GM12878 (cell line): ENCODE results near the gene ARID3A. TPM values are rescaled to one million over a fixed set of nuclear protein-coding genes. Genes with fewer than 3 reads are reported as not detected.

ENCODE experiments used
- ATAC-seq: fragments of 200-7000 bp; cut with Tn5 transposase; 3 replicates; pipeline ENCODE4 v1.9.1; 2020; ENCODE audit warnings: mild to moderate bottlenecking, moderate library complexity
- BruUV-seq: library from RNA; stranded (reverse); fragments of 400-500 nt; replicated peaks from 2 replicates; lab custom pipeline; 2021; lab: Mats Ljungman, UMichigan
- CTCF ChIA-PET: fragments of 300-600 bp; sonication (Branson Sonifier 250); formaldehyde crosslinking; extraction: SDS; loops from one replicate; lab custom pipeline; 2021; ENCODE audit warnings: inconsistent platforms; lab: Yijun Ruan, JAX
- POLR2A ChIA-PET: fragments of 350-600 bp; formaldehyde crosslinking; extraction: SDS; loops from one replicate; lab custom pipeline; 2021; ENCODE audit warnings: inconsistent platforms; lab: Charles Lee
- RAD21 ChIA-PET: fragments of 300-600 bp; sonication (Branson Sonifier 250); formaldehyde crosslinking; loops from one replicate; lab custom pipeline; 2023; ENCODE audit warnings: antibody characterized with exemption; ENCODE audit not compliant: unreplicated experiment; lab: Charles Lee
- SMC1A ChIA-PET: fragments of 300-600 bp; sonication (Branson Sonifier 250); formaldehyde crosslinking; loops from one replicate; lab custom pipeline; 2023; ENCODE audit not compliant: unreplicated experiment, uncharacterized antibody; lab: Charles Lee
- DNase-seq: peaks from one replicate; pipeline ENCODE4 v3.0.0-alpha.2; 2011; ENCODE audit warnings: low read depth, low spot score
- FAIRE-seq: peaks from 3 replicates; lab custom pipeline; 2011; peaks lifted over from hg19 to GRCh38; lab: Jason Lieb, UNC
- H2AFZ ChIP-seq: 2 replicates; pipeline ENCODE4 v1.6.0; 2011; ENCODE audit warnings: low read depth, low read length, control low read depth; ENCODE audit not compliant: control insufficient read depth
- H3K27ac ChIP-seq: 2 replicates; pipeline ENCODE4 v1.5.1; 2011; ENCODE audit warnings: control low read depth; ENCODE audit not compliant: control insufficient read depth, insufficient read depth
- H3K27me3 ChIP-seq, 2 experiments: replicated peaks in 1 of 2; 2 replicates each; pipeline versions ENCODE4 v1.6.0 to v1.6.1; 2011; ENCODE audit warnings: low read length in 1 of 2; ENCODE audit not compliant: control insufficient read depth in 2 of 2, insufficient read depth in 2 of 2
- H3K36me3 ChIP-seq, 2 experiments: 2 replicates each; pipeline ENCODE4 v1.5.1; 2011; ENCODE audit warnings: low read length in 1 of 2; ENCODE audit not compliant: control insufficient read depth in 2 of 2, insufficient read depth in 2 of 2
- H3K4me1 ChIP-seq: 2 replicates; pipeline ENCODE4 v1.6.1; 2011; ENCODE audit warnings: mild to moderate bottlenecking, low read length, moderate library complexity, mixed read lengths; ENCODE audit not compliant: control insufficient read depth, insufficient read depth
- H3K4me2 ChIP-seq: 2 replicates; pipeline ENCODE4 v1.6.0; 2011; ENCODE audit warnings: control low read depth; ENCODE audit not compliant: control insufficient read depth, insufficient read depth
- H3K4me3 ChIP-seq: fragments of 200-600 bp; sonication (generic); 2 replicates; pipeline ENCODE4 v1.5.1; 2016
- H3K79me2 ChIP-seq: 2 replicates; pipeline ENCODE4 v1.6.0; 2011; ENCODE audit warnings: low read length; ENCODE audit not compliant: control insufficient read depth, insufficient read depth
- H3K9ac ChIP-seq: 2 replicates; pipeline ENCODE4 v1.8.0; 2011; ENCODE audit warnings: low read length, control low read depth, mixed read lengths; ENCODE audit not compliant: control insufficient read depth, insufficient read depth
- H3K9me3 ChIP-seq: replicated peaks from 3 replicates; pipeline ENCODE4 v1.5.1; 2011; ENCODE audit warnings: mild to moderate bottlenecking, low read length; ENCODE audit not compliant: control insufficient read depth, insufficient read depth
- H4K20me1 ChIP-seq: 2 replicates; pipeline ENCODE4 v1.6.0; 2011; ENCODE audit not compliant: control insufficient read depth, insufficient read depth
- BHLHE40 ChIP-seq, 2 experiments: fragments of 450-650 bp in 1 of 2; IDR thresholded peaks; 2 replicates each; pipeline ENCODE4 v1.6.1; 2011 to 2017; ENCODE audit warnings: low read depth in 2 of 2, borderline replicate concordance in 1 of 2, improper control_type of control experiment in 1 of 2, low read length in 1 of 2, mild to moderate bottlenecking in 1 of 2
- CREM ChIP-seq: IDR thresholded peaks from 2 replicates; pipeline ENCODE4 v1.6.1; 2014; ENCODE audit warnings: antibody characterized with exemption, low read depth
- EGR1 ChIP-seq, 2 experiments: IDR thresholded peaks; 1 replicate in 1 of 2; 2 replicates in 1 of 2; pipeline ENCODE4 v1.6.1; 2011 to 2012; ENCODE audit warnings: low read depth in 2 of 2, low read length in 2 of 2, borderline replicate concordance in 1 of 2, mild to moderate bottlenecking in 1 of 2, moderate library complexity in 1 of 2
- HDGF ChIP-seq: fragments of 450-650 bp; IDR thresholded peaks from 2 replicates; pipeline ENCODE4 v1.6.1; 2016; ENCODE audit warnings: antibody characterized with exemption
- IRF4 ChIP-seq: IDR thresholded peaks from 2 replicates; pipeline ENCODE4 v1.6.1; 2011; ENCODE audit warnings: low read depth, low read length
- KAT2A ChIP-seq: conservative IDR thresholded peaks from 2 replicates; pipeline ENCODE4 v1.6.1; 2011; ENCODE audit warnings: low read depth, low read length; ENCODE audit not compliant: control insufficient read depth
- NR2C1 ChIP-seq: fragments of 450-650 bp; IDR thresholded peaks from 2 replicates; pipeline ENCODE4 v1.6.1; 2017; ENCODE audit warnings: antibody characterized with exemption, mild to moderate bottlenecking, moderate library complexity
- NR2F1 ChIP-seq: fragments of 450-650 bp; conservative IDR thresholded peaks from 2 replicates; pipeline ENCODE4 v1.6.1; 2017; ENCODE audit warnings: mild to moderate bottlenecking
- PBX3 ChIP-seq: IDR thresholded peaks from 2 replicates; pipeline ENCODE4 v1.6.1; 2011; ENCODE audit warnings: mild to moderate bottlenecking, low read depth, low read length, moderate library complexity; ENCODE audit not compliant: insufficient replicate concordance
- POU2F2 ChIP-seq: IDR thresholded peaks from 3 replicates; pipeline ENCODE4 v1.6.1; 2011; ENCODE audit warnings: low read depth, mild to moderate bottlenecking, low read length, borderline replicate concordance
- RUNX3 ChIP-seq: IDR thresholded peaks from 2 replicates; pipeline ENCODE4 v1.6.1; 2012; ENCODE audit warnings: low read length, inconsistent platforms
- SPI1 ChIP-seq: IDR thresholded peaks from 2 replicates; pipeline ENCODE4 v1.6.1; 2011; ENCODE audit warnings: low read depth, mild to moderate bottlenecking, low read length, moderate library complexity, borderline replicate concordance; ENCODE audit not compliant: insufficient read depth
- WRNIP1 ChIP-seq: IDR thresholded peaks from 2 replicates; pipeline ENCODE4 v1.6.1; 2011; ENCODE audit warnings: low read depth, low read length, improper control_type of control experiment, borderline replicate concordance
- WGBS: methylation state at CpG from one replicate; pipeline ENCODE4 v1.1.6; 2016; ENCODE audit warnings: low lambda C conversion rate; ENCODE audit not compliant: insufficient replicate concordance, insufficient coverage; ENCODE audit errors: missing lambda C conversion rate; 5-methylcytosine and 5-hydroxymethylcytosine counted together
- in situ Hi-C: fragments of 300-500 bp; cut with MboI; formaldehyde crosslinking; loops from 9 replicates; pipeline ENCODE4 v1.14.3; 2018; ENCODE audit warnings: mixed read lengths
- intact Hi-C: fragments of 100-400 bp; cut with micrococcal nuclease; formaldehyde crosslinking; loops from one replicate; pipeline ENCODE4 v1.14.2; 2022; ENCODE audit not compliant: unreplicated experiment
- polyA plus RNA-seq, 11 experiments: library from polyadenylated mRNA; depleted of rRNA in 4 of 11; unstranded in 6 of 11; stranded (reverse) in 5 of 11; fragments of >200 nt; fragmentation: Nextera tagmentation in 4 of 11; fragmentation: Illumina TruSeq in 1 of 11; extraction: Ambion mirVana in 4 of 11; extraction: Trizol in 1 of 11; gene quantifications; 1 replicate in 1 of 11; 2 replicates in 10 of 11; pipeline versions ENCODE4 v1.2.1 to v1.2.3, GENCODE V29; 2011 to 2016; ENCODE audit warnings: inconsistent platforms in 2 of 11, missing spikeins in 2 of 11, low read depth in 1 of 11
- total RNA-seq, 4 experiments: library from RNA; depleted of rRNA in 3 of 4; stranded (reverse); fragments of >200 nt in 3 of 4; fragmentation: Illumina TruSeq in 1 of 4; extraction: Trizol in 1 of 4; gene quantifications; 2 replicates each; pipeline versions ENCODE4 v1.2.1 to v1.2.3, GENCODE V29; 2013 to 2021
- TF ChIP-seq, protein P1 (sequence below): IDR thresholded peaks from 2 replicates; pipeline ENCODE4 v1.6.1; 2011; ENCODE audit warnings: borderline replicate concordance, low read depth, mild to moderate bottlenecking, moderate library complexity, mixed read lengths, low read length; ENCODE audit not compliant: insufficient read depth; ENCODE audit errors: extremely low read length
- TF ChIP-seq, protein P2 (sequence below): IDR thresholded peaks from 2 replicates; pipeline ENCODE4 v1.6.1; 2012; ENCODE audit warnings: mild to moderate bottlenecking, low read depth, low read length

ARID3A gene
- total and polyA plus RNA-seq, 10 of the 15 experiments (the other 5 are each of a cell fraction or from before 2014, with no cell fraction given), result 0.76 to 70.0 (median 16.7) TPM

GRCh38 chr19:1019980-1020867 lies 94.4 kb downstream of the ARID3A start:
- in situ Hi-C loops (no loop called here), intact Hi-C loops (loop anchor here (2.0 kb wide), 1 partner anchor 83 kb away; the partner anchor contains the start of gene GPX4)
- peak overlapping the region; percentile 99 for H3K27ac ChIP-seq
- 1% methylated on average over 59 of the region's 60 CpGs for WGBS
- H3K36me3 ChIP-seq, result no peaks in the 10 kb centered on the region; a peak in 1 of 4 replicates
- H3K79me2 ChIP-seq, result peaks cover 58% of the 10 kb centered on the region
- no TSS peak for BruUV-seq
- H3K4me3 ChIP-seq, result peak overlapping the region; percentile 83
- peaks cover 6% of the 10 kb centered on the region; the same call in 1 of the 2 replicates for H4K20me1 ChIP-seq
- peak overlapping the region; percentile 48 for H3K4me2 ChIP-seq
- FAIRE-seq (no peak), ATAC-seq (peak; percentile 2; the same call in 2 of the 3 replicates), DNase-seq (no peak)
- CTCF ChIA-PET, result interaction anchor here (0.6 to 1.9 kb wide), 4 partner anchors 36 to 249 kb away, joined by 3 to 6 read pairs (median 5); partner anchors contain the start of genes CIRBP and WDR18
- POLR2A ChIA-PET, result interaction anchor here (0.7 to 1.7 kb wide), 10 partner anchors 8 to 223 kb away, joined by 3 to 9 read pairs (median 3); partner anchors contain the start of genes ARHGAP45 and WDR18
- SMC1A ChIA-PET, result interaction anchor here (0.5 to 2.0 kb wide), 5 partner anchors 7 to 113 kb away, joined by 3 to 8 read pairs (median 4); partner anchors contain the start of gene WDR18
- H3K9me3 ChIP-seq, result no peaks in the 10 kb centered on the region
- TF ChIP-seq HDGF (0 out of 2 replicates have a peak, but pooled peaks have one; percentile 26), POU2F2 (no peak), KAT2A (no peak), RUNX3 (no peak), CREM (no peak), NR2C1 (peak; percentile 80), WRNIP1 (no peak), PBX3 (no peak), BHLHE40 (IDR thresholded peaks at IDR 0.05; ENCODE audit: borderline replicate concordance in 1 of 2, low read depth in 2 of 2, low read length in 1 of 2) (peak in 1 of 2 experiments; percentile 16; a peak in 1 of 4 replicates), NR2F1 (peak; percentile 84), SPI1 (no peak), EGR1 (IDR thresholded peaks at IDR 0.05; ENCODE audit: borderline replicate concordance in 1 of 2, low read depth in 2 of 2, low read length in 2 of 2) (no peak), IRF4 (no peak)
- TF ChIP-seq, protein P1, sequence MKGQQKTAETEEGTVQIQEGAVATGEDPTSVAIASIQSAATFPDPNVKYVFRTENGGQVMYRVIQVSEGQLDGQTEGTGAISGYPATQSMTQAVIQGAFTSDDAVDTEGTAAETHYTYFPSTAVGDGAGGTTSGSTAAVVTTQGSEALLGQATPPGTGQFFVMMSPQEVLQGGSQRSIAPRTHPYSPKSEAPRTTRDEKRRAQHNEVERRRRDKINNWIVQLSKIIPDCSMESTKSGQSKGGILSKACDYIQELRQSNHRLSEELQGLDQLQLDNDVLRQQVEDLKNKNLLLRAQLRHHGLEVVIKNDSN, result no peak
- TF ChIP-seq, protein P2, sequence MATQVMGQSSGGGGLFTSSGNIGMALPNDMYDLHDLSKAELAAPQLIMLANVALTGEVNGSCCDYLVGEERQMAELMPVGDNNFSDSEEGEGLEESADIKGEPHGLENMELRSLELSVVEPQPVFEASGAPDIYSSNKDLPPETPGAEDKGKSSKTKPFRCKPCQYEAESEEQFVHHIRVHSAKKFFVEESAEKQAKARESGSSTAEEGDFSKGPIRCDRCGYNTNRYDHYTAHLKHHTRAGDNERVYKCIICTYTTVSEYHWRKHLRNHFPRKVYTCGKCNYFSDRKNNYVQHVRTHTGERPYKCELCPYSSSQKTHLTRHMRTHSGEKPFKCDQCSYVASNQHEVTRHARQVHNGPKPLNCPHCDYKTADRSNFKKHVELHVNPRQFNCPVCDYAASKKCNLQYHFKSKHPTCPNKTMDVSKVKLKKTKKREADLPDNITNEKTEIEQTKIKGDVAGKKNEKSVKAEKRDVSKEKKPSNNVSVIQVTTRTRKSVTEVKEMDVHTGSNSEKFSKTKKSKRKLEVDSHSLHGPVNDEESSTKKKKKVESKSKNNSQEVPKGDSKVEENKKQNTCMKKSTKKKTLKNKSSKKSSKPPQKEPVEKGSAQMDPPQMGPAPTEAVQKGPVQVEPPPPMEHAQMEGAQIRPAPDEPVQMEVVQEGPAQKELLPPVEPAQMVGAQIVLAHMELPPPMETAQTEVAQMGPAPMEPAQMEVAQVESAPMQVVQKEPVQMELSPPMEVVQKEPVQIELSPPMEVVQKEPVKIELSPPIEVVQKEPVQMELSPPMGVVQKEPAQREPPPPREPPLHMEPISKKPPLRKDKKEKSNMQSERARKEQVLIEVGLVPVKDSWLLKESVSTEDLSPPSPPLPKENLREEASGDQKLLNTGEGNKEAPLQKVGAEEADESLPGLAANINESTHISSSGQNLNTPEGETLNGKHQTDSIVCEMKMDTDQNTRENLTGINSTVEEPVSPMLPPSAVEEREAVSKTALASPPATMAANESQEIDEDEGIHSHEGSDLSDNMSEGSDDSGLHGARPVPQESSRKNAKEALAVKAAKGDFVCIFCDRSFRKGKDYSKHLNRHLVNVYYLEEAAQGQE, result no peak
- RAD21 ChIA-PET, result interaction anchor here (0.6 to 1.4 kb wide), 5 partner anchors 8 to 69 kb away, joined by 3 to 4 read pairs (median 3); partner anchors contain the start of gene WDR18
- peaks cover 32% of the 10 kb centered on the region for H3K4me1 ChIP-seq
- no peak overlapping the region for H2AFZ ChIP-seq
- H3K27me3 ChIP-seq, result no peaks in the 10 kb centered on the region
- peak overlapping the region; percentile 94 for H3K9ac ChIP-seq
